Measurements from ENCODE around the gene PACSIN1.

PACSIN1 gene

DNA sequence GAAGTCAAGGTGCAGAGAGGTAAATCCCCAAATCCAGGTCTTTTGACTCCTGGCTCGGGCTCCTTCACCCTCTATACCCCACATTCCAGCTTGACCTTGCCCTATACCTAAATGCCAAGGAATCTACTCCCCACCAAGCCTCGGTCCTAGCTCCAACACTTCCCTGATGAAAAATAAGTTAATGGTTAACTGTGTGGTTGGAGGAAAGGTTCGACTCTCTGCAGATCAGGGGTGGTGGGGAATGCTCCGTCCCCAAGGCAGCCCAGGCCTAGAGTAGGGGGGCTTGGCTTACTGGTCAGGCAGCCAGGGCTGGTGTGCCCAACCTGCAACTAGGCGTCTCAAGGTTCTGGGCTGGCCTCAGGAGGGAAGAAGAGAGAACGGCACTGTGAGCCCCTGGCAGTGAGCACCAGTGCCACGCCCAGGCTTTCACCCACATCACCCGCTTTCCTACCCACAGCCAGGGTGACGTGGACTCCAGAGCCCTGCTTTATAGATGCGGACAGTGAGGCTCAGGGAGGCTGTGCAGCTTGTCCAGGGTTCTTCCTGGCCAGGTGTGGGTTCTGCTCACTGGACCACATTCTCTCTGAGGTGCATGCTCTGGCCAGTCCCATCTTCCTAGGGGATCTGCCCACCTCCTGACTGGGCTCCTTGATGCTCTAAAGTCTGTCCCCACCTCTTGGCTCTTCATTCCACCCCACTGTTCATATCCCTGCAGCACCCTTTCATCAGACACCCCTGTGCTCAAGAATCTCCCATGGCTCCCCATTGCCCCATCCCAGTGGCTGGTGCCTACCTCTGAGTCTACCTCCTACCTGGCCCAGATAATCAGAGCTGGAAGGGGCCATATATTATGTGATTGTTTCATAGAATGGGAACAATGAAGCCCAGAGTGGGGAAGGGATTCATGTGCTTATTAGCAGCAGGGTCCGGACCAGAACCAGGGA is 82.1 kb downstream of the PACSIN1 start:
- no peak for DNase-seq

DNA sequence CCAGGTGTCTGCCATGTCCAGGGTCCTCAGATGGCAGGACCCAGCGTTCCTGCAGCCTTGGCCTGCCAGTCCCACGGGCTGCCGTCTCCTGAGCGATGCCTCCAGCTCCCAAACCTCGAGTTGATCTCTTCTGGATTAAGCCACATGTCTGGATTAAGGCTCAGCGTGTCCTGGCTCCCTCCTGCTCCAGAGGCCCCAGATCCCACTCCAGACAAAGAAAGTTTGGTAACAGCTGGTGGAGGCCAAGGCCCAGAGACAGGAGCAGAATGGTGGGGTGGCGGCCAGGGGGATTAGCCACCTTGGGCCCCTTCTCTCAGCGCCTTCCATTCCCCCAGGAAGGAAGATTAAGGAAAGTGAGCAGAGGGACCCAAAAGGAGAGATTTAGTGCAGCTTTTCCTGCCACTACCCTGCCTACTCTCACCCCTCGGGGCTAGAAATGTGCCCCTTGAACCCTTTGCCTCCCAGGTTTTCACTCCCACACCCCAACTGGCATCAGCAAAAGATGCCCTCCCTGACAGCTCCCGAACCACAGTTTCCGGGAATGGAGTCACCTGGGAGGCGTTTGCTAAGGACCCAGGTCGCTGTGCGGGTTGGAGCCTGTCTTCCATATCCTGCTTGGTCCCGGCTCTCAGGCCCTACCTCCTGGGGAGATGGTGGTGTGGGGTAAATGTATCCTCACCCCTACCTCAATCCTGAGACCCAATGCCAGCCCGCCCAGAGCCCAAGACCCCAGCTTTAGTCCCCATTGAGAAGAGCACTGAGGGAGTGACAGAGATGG is 83.3 kb downstream of the PACSIN1 start:
- DNase-seq, result no peak

DNA sequence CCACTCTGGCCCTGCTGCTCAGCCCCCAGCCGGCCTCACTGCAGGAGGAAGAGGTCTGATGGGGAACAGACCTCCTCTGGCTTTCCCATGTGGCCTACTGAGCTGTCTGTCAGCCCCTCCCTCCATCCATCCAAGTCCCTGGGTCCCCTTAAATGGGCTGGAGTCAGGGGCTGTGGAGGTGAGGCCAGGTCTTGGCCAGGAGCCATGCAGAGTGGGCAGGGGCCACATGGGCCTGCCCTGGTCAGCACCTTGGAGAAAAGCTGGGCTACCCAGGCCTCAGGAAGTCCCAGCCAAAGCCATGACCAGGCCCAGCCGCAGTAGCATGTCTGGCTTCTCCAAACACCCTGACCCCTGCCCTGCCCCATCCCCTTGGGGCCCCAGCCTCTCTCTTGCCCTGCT is 83.9 kb downstream of the PACSIN1 start:
- no peak for DNase-seq

DNA sequence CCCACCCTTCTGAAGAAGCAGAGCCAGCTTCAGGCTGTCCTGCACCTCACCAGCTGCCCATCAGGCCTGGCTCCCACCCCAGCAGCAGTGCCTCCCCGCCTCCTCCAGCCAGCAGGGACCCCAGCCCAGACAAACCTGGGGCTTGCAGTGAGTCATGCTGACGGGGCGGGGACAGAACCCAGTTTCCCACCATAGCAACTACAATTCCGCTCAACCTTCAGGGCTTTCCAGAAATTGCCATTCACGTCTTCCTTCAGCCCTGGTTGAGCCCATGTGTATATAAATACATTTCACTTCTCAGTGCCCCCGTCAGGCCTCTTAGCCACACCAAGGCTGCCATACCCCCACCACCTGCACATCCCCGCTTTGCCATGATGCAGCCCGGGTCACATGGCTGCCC is 85.8 kb downstream of the PACSIN1 start:
- DNase-seq, result no peak

DNA sequence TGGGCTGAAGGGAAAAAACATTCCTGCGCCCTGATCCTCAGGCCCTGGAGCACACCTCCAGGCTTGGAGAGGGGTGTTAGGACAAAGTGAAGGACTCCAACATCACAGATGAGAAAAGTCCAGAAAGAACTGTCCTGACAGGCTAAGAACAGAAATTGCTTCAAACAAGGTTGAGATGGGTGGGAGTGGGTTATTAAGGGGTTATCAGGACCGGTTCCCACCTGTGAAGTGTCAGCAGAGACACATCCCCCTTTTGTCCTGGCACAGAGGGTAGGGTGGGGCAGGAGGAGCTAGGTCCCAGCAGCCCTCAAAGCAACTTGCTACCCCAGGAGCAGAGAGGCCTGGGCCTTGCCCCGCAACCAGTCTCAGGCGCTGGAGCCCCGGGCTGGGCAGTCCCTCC is 86.7 kb downstream of the PACSIN1 start:
- no peak for DNase-seq

DNA sequence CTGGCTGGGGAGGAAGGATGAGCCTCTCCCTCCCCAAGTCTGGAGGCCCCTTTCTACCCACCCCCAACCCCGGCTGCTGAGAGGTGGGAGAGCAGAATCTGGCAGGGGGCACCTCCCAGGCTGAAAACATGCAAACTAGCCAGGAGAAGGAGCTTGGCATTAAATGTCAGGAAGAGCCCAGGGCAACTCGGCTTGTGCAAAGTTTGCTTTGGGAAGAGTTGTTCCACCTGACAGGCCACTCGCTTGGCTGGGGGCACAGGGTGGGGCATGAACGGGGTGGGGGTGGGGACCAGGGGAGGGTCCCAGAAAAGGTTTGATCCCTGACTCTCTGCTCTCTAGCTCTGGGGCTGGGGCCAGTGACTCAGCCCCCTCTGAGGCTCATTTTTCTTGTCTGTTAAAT is 87.3 kb downstream of the PACSIN1 start:
- no peak for DNase-seq

DNA sequence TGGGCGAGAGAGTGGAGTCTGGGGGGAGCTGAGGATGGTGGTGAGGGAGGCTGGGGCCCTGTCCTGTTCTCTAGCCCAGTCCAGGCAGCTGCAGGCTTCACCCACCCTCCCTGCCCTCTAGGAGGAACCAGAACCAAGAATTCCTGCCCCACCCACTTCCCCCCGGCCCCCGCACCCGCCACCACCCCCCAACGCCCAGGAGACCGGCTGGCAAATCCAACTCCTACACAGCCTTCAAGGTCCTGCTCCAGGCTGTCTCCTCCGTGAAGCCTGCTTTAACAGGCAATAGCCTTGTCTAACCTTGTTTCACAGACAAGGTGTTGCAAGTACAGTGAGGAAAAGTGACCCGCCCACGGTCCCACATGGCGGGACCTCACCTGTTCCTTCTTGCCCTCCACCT is 87.9 kb downstream of the PACSIN1 start:
- no peak for DNase-seq

DNA sequence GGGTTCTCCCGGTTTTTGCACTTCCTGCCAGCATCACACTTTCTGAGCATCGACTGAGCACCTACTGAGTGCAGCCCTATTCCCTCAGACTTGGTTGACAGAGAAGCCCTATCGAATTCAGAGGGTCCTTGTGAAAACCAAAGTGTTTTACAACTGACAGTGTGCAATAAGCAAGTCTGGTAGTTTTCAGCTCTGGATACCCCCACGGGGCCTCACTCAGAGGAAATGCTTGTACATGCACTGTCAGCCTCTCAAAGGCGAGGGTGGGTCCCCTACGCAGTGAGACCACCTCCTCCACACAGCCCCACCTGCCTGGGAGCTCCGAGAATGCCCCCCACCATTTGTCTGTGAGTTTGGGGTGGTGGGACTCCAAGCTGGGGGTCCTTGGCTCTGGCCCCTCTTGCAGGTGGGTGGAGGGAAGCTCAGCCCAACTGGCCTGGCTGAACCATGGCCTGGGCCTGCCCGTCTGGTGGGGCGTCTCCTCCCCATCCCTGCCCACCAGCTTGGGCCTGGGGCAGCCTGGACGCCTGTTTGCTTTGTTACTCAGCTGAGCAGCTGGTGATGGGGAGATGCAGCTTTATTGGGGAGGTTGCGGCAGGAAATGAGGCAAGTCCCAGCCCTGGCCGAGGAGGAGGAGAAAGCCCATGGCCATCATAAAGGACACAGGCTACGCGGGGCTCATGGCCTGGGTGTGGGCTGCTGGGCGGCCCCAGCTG is 88.6 kb downstream of the PACSIN1 start:
- DNase-seq, result no peak

DNA sequence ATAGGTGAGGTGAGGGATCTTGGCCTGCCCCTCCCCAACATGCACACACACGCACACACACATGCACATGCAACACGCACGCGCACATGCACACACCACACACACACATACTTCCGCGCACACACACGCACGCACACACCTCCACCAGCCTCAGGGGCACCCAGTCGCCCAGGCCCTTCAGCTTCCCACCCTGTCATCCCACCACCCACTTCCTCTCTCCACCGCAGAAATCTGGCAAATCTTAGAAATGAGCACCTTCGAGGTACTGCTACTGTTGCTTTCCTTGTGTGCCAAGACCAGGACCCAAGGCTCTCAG is 89.1 kb downstream of the PACSIN1 start:
- no peak for DNase-seq

DNA sequence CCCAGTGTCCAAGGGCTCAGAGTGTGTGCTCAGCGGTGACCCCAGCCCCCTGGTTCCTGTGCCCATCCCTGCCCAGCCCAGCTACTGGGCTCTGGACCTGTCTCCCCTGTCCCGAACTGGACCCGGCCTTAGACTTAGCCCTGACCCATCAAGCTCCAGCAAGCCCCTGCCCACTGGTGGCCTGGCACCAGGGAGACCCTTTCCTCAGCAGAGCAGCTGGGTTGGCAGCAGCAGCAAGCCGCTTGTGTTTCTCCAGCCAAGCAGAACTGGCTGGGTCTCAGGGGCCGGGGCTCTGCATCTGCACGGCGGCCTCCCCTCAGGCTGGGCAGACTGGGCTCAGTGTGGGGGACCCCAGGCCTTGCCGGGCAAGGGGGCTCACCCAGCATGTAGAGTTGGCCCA is 89.5 kb downstream of the PACSIN1 start:
- DNase-seq, result no peak

DNA sequence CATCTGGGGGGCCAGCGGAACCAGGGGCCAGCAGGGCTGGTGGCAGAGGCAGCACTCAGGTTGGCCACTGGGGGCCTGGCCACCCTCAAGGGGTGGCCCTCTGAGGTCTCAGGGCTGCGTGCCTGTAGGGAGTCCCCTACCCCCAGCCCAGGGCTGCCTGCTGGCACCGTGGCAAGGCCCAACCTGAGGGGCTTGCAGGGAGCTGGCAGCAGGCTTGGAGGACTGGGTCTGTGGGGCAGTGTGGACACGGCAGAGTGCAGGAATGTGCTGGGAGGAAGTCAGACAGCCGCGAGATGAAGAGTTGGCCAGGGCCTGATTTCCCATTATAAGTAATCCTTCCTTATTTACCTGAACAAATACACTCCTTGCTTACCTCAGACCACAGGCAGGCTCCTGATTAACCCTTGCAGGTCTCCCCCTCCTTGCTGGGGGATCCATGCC is 90.2 kb downstream of the PACSIN1 start, which contains the start of gene SPDEF:
Gene SPDEF (minus strand): TSS at position 299 of the 441 bp plus-strand sequence. CDS start 11,874 bp downstream, outside the sequence.
- DNase-seq, result no peak

DNA sequence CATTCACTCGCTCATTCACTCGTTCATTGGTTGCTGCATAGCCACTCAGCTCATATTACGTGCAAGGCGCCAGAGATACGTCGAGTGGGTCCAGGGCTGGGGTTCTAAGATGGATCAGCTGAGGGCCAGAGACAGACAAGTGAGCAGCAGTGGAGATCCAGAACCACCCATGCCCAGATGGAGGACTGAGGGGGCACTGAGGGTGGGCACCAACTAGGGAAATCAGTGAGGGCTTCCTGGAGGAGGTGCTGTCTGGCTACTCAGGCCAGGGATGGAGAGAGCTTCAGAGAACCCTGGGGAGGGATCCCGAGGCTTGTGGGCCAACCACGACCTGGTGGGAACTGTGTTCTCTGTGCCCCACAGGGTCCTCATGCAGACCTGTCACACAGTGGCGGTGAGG is 90.6 kb downstream of the PACSIN1 start:
- DNase-seq, result no peak

DNA sequence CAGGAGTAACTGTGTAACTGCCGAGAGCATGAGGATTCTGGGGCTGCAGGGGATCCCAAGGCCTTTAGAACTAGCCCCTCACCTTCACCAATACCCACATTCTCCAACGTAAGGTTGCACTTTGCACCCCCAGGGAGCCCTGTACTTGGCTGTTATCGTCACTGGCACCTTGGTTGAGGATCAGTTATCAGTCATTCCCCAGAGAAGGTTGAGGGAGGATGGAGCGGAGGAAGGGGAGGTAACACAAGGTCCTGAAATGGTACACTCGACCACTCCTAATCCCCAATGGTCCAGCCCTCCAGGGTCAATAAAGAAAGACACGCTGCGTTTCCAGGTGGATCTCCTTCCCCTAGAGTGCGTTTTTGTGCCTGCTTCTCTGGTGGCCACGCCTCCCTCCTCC is 91.4 kb downstream of the PACSIN1 start:
- DNase-seq, result no peak

DNA sequence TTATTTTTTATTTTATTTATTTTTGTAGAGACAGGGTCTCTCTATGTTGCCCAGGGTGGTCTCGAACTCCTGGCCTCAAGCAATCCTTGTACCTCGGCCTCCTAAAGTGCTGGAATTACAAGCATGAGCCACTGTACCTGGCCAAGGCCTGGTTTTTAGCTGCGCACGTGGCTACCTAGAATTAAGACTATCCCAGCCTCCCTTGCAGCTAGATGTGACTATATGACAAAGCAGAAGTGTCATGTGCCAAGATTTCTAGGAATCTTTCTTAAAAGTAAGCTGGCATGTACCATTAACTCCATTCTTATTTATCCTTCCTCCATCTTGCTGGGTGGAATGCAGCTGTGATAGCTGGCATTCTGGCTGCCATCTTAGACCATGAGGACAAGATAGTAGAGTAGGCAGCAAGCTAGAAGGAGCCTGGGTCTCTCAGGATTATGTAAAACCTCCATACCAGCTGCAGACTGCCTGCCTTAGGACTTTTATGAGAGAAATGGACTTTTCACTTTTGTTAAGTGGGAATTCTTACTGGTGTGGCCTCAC is 92.4 kb downstream of the PACSIN1 start:
- DNase-seq, result no peak

DNA sequence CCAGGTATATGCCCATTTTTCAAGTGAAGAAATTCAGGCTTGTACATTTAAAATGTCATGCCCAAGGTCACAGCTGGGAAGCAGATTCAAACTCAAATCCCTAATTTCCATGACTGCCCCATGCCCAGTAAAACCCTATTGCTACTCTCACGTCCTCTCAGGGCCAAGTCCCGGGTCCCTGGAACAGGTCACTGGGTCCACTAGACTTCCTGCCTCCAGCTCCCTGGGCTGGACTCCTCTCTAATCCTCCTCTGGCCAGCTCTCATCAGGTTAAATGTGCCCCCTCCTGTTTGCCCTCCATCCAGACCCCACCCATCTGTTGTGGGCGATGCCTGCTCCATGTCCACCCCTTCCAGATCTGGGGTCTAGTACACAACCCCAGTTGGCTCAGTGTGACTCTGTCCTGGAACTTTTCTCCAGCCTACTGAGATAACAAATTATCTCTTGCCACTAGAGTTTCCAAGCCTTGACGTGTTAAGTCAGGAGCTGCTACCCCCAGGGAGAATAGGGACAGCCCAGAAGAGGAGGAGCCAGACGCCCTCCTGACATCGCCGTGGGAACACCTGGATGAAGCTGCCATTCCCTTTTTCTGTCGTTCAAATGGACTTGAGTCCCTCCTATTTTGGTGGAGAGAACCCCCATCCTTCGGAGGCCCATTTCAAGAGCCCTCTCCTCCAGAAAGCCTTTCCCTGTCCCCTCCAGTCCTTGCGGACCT is 93.9 kb downstream of the PACSIN1 start:
- no peak for DNase-seq

DNA sequence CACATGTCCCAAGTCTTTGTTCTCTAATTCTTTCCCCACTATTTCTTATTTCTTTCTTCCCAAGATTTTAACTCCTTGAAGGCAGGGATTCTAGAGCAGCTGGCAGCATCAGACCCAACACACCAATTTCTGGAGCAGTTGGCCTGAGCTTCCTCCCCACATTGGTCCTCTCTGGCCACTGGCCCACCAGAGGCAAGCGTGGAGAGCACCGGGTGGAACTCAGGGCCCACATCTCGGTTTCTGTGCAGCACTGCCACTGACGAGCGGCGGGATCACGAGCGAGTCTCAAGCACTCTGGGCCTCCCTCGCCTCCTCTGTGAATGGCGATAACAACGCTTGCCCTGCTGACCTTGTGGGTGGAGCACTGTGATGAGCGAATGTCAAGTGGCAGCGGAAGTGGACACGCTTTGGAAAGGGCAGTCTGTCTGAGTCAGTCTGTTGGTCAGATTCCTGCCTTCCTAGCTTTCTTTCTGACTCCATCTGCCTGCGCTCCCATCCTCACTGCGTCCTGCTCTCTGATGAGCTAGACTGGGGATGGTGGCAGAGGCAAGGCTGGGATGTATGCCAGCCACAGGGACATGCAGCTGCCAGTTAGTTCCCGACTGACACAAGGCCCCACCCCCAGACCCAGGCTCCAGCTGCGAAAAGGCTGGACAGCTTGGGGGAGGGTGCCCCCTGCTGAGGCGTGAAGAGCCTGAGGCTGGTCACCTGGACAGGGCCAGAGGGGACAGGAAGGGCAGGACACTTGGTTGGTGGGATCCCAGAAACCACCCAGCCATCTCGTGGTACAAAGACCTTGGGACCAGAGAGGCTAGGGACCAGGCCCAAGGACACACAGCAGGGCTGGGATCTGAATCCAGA is 94.7 kb downstream of the PACSIN1 start:
- DNase-seq, result no peak

DNA sequence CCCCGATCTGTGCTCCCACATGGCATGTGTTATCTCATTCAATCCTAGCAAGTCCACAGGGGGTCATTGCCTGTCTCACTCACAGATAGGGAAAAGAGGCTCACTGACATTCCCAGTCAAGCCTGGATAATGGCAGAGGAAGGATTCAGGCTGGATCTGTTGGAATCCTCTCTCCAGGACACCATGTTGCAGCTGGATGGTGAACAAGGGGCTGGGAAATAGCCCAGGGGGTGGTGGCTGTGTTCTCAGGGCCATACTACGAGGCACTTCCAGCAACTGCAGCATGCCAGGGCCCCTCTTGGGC is 95.3 kb downstream of the PACSIN1 start:
- DNase-seq, result no peak

DNA sequence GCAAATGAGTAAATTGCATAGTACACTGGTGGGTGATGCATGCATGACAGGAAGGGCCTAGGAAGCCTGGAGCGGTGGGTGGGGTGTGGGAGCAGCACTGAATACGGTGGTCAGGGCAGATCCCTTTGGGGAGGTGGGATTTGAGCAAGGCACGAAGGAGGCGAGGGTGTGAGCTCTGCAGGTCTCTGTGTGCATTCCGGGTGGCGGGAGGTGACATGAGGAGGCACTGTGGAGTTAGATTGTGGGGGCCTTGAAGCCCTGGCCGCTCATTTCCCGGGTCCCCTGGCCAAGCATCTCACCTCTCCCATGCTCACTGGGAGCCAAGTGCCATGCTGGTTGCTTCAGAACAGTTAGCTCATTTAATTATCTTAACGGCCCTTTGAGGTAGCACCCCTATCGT is 96.5 kb downstream of the PACSIN1 start:
- DNase-seq, result no peak

DNA sequence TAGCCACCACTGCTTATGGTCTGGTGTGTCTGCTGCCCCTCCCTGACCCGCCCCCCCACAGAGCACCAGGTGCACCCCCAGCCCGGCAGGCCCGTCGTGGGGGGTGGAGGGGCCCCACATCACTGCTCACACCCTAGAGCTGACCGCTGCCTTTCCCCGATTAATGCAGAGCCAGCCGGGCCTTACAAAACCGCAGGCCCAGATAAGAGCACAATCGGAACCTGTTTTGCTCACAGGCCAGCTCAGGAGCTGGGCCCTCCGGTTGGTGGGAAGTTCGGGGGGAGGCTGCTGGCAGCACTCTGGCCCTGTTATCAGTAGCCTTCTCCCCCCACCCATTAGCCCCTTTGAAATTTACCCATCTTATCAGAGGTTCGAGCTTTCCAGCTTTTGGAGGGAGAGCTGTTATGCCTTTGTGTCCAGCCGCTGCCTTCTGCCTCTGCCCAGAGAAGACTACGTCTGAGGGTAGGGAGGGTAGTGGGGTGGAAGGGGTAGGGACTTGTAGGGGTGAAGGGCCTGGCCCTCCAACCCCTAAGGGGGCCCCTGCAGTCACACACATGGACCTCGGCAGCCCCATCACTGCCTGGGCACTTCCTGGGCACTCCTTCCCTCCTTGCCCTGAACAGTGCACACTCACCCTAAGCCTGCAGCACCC is 97.1 kb downstream of the PACSIN1 start:
- DNase-seq, result no peak

DNA sequence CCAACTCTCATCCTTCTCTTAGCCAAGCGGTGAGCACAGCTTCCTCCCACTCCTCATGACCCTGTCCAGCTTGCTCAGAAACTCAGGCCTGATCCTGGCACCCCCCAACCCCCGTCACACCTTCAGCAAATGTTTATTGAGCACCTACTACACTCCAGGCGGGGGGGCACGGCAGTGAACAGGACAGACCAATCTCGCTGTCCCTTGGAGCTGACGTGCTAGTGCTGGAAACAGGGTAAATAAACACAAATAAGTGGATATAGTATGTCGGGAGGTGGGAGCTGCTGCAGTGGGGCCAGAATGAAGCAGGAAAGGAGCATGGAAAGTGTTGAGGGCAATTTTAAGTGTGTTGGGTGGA is 97.6 kb downstream of the PACSIN1 start:
- no peak for DNase-seq

DNA sequence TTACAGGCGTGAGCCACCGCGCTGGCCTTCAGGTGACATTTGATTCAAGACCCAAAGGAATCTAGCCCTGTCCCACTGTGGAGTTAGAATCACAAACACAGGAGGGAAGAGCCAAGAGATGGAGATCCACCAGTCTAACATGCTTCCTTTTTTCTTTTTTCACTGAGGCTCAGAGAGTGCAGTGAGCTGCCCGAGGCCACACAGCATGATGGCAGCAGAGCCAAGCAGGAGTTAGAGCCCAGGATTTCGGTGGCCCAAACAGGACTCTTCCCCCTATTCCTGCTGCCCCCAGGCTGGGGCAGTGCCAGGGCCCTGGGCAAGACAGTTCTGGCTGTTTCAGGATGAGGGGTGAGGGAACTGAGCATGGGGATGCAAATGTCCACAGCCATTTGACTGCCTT is 98.3 kb downstream of the PACSIN1 start:
- DNase-seq, result no peak

All from activated naive CD4-positive, alpha-beta T cell treated with anti-CD3 and anti-CD28 coated beads, Interleukin-2, amount 50 U/mL, for 16 hours (primary cell).